ENCODE measurements around the gene SMAD4.
"Not testable (repeated sequence)": the region's sequence is repeated elsewhere in the genome, so short reads cannot be mapped to it uniquely, and the experiment has no call there.

SMAD4 gene

GRCh38 chr18:51070545-51070944 is 40.5 kb downstream of the SMAD4 start:
- no peak for DNase-seq

DNA sequence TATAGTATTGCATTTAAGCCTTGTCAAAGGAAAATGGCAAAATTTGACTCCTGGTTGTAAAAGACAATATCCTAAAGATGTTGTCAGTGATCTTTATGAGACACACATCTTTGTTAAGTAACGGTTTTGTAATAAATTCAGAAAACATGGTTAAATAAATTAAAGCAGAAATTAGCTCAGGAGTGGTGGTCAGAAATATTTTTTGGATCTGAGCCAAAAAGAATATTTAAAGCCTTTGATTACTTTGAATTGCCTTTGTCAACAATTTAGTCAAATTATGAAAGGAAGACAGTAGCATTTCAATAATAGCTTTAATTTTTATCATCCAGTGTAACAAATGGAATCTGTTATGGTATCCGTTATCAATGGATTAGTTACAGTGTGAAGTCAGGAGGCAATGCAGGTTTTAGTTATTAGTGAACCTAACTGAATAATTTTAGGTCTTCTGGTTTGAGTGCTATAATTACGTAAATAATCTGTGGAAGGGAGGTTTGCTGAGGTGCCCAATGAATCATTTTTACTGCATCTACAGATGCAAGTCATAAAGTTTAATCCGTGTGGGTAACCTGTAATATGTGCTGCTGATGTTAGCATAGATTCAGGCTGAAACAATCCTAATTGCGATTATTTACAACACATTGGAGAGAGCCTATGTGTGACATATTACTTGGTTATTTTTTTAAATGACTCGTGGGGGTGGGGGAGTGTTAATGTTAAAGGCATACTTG is 42.7 kb downstream of the SMAD4 start:
- DNase-seq, result no peak

DNA sequence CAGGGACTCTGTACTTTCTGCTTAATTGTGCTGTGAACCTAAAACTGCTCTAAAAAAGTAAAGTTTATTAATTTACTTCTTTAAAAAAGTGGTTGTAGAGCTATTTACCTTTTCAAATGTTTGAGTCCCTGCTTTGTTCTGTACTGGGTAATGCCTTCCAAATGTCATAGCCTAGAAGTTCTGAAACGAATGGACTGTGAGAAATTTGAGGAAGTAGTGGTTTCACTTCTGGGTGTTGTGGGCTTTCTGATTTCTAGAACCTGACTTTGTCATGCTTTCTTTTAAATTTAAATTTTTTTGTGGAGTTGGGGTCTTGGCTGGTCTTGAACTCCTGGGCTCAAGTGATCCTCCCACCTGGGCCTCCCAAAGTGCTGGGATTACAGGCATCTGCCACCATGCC is 44.6 kb downstream of the SMAD4 start:
- peak; percentile 21 to 63 (median 52) for DNase-seq

GRCh38 chr18:51076503-51076902 is 46.5 kb downstream of the SMAD4 start:
- DNase-seq, result no peak

DNA sequence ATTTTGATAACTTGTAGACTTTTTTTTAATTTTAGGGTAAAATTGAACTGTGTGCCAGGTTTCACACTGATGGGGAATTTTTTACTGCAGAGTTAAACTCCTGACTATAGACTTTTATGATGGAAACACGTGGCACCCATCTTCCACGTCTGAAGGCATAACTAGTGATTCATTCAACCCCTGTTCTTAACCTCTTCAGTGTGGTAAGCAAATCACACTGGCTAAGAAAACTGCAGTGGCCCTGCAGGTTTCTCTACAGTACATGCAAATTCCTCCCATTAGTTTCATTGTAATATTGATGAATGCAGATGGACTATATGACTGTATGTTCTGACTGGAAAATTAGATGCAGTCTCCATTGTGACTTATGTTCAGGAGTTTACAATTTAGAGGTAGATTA is 47.2 kb downstream of the SMAD4 start:
- DNase-seq, result no peak

GRCh38 chr18:51078026-51078425 is 48.0 kb downstream of the SMAD4 start:
- DNase-seq, result no peak

DNA sequence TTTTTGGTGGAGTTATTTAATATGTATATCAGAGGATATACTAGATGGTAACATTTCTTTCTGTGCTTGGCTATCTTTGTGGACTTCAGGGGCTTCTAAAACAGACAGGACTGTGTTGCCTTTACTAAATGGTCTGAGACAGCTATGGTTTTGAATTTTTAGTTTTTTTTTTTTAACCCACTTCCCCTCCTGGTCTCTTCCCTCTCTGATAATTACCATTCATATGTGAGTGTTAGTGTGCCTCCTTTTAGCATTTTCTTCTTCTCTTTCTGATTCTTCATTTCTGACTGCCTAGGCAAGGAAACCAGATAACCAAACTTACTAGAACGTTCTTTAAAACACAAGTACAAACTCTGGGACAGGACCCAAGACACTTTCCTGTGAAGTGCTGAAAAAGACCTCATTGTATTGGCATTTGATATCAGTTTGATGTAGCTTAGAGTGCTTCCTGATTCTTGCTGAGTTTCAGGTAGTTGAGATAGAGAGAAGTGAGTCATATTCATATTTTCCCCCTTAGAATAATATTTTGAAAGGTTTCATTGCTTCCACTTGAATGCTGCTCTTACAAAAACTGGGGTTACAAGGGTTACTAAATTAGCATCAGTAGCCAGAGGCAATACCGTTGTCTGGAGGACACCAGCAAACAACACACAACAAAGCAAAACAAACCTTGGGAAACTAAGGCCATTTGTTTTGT is 52.7 kb downstream of the SMAD4 start:
- no peak for DNase-seq

DNA sequence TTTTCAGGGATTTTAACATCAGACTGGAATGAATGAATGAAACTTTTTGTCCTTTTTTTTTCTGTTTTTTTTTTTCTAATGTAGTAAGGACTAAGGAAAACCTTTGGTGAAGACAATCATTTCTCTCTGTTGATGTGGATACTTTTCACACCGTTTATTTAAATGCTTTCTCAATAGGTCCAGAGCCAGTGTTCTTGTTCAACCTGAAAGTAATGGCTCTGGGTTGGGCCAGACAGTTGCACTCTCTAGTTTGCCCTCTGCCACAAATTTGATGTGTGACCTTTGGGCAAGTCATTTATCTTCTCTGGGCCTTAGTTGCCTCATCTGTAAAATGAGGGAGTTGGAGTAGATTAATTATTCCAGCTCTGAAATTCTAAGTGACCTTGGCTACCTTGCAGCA is 53.4 kb downstream of the SMAD4 start:
- DNase-seq, result no peak

GRCh38 chr18:51088410-51088809 is 58.4 kb downstream of the SMAD4 start:
- no peak for DNase-seq

DNA sequence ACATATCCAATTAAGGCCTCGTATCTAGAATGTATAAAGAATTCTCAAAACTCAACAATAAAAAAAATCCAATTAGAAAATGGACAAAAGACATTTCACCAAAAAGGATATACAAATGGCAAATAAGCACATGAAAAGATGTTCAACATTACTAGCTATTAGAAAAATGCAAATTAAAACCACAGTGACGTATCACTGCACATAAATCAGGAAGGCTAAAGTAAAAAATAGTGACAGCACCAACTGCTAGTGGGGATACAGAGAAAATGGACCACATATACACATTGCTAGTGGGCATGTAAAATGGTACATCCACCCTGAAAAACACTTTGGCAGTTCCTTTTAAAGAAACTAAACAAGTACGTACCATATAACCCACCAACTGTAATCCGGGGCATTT is 59.7 kb downstream of the SMAD4 start:
- DNase-seq, result no peak

GRCh38 chr18:51091270-51091669 is 61.3 kb downstream of the SMAD4 start:
- no peak for DNase-seq

- DNase-seq, result no peak
These were observed 62.1 kb downstream of the SMAD4 start for GRCh38 chr18:51092117-51092516.

- DNase-seq, result not testable (repeated sequence)
These were observed 63.0 kb downstream of the SMAD4 start for GRCh38 chr18:51092967-51093366.

GRCh38 chr18:51097021-51097822 is 67.2 kb downstream of the SMAD4 start:
- DNase-seq, result no peak

DNA sequence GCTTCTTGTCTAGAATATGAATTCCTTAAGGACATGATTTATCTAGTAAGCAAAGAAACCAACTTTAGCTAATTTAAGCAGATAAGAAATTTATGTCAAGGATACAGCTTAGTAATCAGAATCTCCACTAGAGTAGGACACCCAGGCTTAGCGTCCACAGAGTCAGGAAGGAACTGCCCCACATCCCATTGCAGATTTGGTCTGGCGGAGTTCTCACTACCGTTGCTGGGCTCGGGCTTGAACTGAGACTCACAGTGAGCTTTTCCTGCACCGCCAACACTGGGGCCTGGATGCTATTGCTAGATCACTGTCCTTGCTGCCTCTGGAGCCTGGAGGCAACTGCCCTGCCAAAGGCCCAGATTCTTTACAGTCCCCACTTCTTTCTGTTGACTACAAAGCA is 68.1 kb downstream of the SMAD4 start:
- DNase-seq, result no peak

GRCh38 chr18:51098513-51098912 is 68.5 kb downstream of the SMAD4 start:
- DNase-seq, result no peak

DNA sequence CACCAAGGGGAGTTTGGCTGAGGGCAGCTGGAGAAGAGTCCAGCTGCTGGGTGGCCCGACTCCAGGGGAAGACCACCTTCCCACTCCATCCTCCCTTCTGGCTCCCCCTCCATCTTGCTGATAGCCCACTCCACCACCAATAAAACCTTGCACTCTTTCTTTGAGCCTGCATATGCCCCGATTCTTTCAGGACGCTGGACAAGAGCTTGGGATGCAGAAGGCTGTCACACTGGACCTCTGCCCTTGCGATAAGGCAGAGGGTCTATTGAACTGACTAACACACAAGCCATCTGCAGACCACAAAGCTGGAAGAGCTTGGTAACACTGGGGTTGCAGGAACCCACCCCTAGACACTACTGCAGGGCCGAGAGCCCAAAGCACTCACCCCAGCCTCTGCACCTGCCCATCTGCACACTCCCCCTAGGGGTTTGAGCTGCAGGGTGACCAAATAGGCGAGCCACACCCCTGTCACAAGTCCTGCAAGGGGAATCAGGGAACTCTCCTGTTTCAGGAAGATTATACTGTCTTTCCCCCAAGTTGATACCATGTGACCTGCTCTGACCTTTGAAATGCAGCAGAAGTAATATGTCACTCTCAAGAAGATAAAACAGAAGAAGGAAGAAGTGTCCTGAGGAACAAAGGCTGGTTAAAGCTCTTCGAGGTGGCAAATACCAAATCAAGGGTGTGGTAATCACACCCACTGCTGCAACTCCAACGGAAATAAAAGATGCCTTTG is 70.5 kb downstream of the SMAD4 start:
- DNase-seq, result peak in 3 of 4 experiments; percentile 11 to 27 (median 14)

DNA sequence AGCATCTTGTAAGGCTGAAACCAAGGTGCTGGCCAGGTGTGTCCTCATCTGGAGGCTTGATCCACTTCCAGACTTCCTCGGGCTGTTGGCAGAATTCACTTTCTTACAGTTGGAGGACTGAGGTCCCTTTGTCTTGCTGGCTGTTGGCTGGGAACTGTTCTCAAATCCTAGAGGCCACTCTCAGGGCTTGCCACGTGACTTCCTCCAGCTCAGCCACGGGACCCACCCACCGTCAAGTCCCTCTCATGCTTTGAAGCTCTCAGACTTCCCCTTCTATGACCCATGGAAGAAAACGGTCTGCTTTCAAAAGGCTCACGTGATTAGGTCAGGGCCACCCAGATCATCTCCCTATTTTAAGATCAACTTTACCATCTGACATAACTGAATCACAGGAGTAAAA is 77.1 kb downstream of the SMAD4 start:
- DNase-seq, result peak; percentile 65 to 86 (median 84)

- DNase-seq, result peak in 1 of 4 experiments; percentile 21
These were observed 77.7 kb downstream of the SMAD4 start for GRCh38 chr18:51107598-51108305.

DNA sequence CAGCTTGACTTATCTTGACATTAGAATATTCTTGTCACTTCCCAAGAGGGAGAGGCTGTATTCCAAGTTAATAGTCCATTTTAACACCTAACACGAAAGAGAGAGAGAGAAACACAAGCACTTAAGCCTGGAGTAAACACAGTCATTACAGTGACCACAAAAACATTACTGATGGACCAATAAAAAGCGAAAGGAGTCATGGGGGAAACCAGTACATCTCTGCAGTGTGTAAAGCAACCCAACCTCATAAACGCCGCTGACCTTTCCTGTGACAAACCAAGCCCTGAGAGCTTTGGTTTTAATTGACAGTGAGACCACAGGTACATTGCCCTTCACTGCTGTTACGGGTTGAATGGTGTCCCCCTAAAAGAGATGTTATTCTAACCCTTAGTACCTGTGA is 78.3 kb downstream of the SMAD4 start:
- no peak for DNase-seq

- peak; percentile 68 to 85 (median 80) for DNase-seq
These were observed 80.2 kb downstream of the SMAD4 start for GRCh38 chr18:51110073-51110797.

Data from suppressor macrophage (primary cell).